GM18498 (cell line): ENCODE measurements around the gene TRABD2A.
A peak's percentile ranks its signal among the peaks of the same experiment; 100 is the strongest.

Experiments used
- ATAC-seq: cut with Tn5 transposase; IDR thresholded peaks from one replicate; pipeline ENCODE4 v1.9.1; 2021; ENCODE audit warnings: mild to moderate bottlenecking, moderate library complexity; ENCODE audit not compliant: unreplicated experiment

TRABD2A gene

DNA sequence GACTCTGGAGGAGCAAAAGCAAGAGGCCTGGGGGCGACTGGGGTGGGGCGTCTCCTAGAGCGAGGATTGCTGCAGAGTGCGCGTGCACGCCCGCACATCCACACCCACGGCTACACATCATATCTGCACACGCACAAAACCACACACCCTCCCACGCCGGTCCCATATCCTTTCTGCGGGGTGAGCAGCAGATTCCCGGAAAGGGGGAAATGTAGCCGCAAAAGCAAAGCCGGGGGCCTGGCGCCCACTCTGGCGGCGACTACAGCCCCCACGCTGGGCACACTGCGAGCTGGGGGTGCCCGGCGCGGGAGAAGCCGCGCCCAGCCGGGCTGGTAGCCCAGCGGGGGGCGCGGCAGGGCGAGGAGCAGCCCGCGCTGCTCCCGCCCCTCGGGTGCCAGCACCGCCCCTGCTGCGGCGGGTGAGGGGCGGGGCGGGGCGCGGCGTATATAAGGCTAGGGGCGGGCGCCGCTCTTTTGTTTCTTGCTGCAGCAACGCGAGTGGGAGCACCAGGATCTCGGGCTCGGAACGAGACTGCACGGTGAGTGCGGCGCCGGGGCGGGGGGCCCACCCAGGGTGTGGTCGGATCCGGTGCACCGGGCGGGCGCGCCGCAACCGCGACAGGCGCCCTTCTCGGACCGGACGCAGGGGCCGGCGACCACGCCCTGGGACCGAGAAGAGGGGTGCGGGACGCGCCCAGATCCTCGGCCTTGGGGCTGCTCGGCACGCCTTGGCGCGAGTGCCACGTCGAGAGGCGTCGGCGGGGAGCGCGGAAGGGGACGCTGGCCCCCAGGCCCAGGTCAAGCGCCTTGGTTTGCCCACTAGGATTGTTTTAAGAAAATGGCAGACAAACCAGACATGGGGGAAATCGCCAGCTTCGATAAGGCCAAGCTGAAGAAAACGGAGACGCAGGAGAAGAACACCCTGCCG, 24.6 kb upstream of the TRABD2A start, which contains the start of gene TMSB10:
Gene TMSB10, plus strand, starts transcription at position 476 of the 927 bp plus-strand sequence.
- peak; percentile 73 for ATAC-seq

DNA sequence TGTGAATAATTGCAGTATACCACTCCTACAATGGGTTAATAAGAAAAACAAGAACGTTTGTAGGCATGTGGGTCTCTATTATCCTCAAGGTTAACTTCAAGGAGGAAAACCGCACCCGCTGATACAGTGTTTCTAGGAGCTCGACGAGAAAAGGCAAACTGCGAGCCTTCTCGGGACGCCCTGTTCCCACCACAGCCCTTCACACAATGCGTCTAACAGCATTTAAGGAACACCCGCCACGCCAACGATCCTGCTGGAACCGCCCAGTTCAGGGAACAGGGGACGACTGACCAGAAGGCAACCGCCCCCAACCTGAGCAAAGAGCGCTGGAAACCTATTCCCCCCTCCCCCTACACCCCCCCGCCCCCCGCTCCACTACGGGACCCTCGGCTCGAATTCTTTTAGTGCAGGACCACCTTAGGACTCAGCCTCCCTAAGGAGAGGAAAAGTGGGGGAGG, 23.9 kb upstream of the TRABD2A start:
- ATAC-seq: no peak

GRCh38 chr2:84904151-84904550, 23.3 kb upstream of the TRABD2A start:
- no peak for ATAC-seq

DNA sequence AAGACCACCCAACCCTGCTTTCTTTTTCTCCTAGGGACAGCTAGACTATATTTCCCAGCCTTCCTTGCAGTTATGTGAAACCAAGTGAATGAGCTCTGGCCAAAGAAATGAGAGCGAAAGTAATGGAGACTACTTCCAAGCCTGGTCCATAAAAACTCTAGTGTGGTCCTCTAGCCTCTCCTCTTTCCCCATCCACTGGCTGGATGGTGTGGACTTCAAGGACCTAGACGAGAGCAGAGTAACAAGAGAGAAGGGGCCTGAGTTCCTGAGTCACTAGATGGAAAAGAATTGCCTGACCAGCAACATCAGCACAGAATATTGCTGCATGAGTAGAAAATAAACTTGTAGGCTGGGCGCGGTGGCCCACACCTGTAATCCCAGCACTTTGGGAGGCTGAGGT, 21.6 kb upstream of the TRABD2A start:
- ATAC-seq: no peak

GRCh38 chr2:84901593-84902120, 20.8 kb upstream of the TRABD2A start:
- no peak for ATAC-seq

GRCh38 chr2:84900971-84901370, 20.1 kb upstream of the TRABD2A start:
- ATAC-seq: no peak

DNA sequence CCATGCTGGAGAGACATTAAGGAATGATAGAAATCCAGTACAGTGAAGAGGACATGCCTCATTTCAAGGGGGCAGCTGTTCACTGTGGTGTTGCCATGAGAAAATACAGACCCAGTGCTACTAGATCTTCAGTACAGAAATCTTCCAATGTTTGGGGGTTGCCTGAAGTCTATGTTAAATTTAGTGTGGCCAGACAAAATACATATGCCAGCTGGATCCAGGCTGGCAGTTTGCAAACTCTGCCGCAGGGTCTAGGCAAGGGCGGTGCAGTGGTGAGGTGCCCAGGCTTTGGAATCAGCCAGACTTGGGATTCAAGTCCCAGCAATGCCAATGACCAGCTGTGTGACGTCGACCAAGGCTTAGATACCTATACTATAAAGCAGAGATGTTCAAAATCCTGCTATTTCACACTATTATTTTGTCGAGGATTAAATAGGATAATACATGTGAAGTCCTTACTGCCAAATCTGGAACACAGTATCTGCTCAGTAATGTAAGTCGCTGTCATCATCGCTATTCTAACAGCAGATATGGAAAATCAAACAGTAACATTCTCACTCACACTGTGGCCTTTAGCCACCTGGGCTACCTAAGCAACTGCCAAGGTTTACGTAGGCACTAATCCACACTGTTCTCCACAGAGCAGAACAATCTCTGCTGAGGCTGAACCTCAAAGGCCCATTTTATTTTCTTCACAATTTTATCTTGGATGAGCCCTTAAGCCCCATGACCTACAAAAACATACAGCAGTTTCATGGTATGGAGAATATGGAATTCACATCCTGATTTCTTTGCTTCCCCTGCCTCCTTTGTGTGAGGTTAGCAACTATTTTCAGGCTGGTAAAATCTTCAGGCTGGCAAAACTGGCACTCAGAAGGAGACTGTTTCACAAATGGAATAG, 18.7 kb upstream of the TRABD2A start:
- ATAC-seq: no peak

- ATAC-seq: no peak
Observed at GRCh38 chr2:84897773-84898172, 16.9 kb upstream of the TRABD2A start.

DNA sequence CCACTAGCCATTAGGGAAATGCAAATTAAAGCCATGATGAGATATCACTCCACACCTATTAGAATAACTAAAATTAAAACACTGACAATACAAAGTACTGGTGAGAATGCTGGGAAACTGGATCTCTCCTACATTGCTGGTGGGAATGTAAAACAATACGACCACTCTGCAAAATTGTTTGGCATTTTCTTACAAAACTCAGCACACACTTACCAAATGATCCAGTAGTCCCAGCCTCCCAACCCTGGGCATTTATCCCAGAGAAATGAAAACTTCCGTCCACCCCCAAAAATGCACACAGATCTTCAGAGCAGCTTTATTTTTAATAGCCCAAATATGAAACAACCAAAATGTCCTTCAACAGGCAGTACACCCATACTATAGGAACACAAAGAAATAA, 15.7 kb upstream of the TRABD2A start:
- no peak for ATAC-seq

DNA sequence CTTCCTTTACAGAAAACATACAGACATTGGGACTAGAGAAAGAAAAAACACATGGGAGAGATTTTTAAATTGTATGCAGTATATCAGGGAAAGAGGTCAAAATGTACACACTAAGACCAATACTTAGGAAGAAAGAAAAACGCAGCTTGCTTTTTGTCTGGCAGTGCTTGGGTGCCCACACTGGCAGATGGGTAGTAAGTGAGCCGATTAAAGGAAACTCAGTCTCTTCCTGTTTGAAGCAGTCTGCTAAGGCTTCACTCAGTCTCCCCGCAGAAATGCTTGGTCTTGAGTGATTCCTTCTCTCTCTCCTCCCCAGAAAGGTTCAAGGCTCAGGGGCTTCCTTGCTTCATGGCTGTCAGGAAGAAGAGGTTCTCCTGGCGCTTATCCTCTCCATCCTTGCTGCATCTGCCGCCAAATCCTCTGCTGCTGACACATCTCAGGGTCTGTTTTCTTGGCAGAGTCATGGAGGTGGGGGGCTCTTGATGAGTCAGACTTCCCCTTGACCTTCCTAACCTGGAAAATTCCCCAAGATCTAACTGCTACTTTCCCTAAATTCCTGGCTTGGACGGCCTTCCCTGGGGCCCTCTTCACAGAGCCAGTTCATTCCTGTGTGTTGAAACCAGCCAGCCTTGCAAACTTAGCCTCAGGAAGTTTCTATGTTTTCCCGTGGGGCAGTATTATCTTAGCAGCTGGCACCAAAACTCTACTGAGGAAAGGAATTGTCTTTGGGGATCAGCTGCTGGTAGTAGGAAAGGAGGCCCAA, 14.1 kb upstream of the TRABD2A start:
- peak; percentile 33 for ATAC-seq

DNA sequence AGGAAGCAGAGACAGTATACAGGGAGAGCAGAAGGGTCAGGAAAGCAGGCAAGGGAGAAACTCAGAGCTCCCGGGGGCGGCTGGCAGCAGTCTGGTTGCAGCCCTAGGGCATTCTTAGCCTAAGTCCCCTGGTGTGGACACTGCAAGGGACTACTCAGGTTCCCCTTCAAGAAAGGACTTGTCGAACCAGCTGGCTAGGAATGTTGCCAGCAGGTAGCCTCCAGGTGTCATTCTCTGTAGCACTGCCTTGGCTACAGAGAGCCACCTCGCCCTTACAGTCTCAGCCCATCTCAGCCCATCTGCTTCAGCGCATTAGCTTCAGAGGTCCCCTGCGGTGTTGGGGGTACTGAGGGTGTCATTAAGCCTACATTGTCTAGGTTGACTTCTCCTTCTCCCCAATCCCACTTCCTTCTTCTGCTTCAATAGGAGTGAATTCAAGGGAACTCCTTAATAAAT, 13.3 kb upstream of the TRABD2A start:
- no peak for ATAC-seq

DNA sequence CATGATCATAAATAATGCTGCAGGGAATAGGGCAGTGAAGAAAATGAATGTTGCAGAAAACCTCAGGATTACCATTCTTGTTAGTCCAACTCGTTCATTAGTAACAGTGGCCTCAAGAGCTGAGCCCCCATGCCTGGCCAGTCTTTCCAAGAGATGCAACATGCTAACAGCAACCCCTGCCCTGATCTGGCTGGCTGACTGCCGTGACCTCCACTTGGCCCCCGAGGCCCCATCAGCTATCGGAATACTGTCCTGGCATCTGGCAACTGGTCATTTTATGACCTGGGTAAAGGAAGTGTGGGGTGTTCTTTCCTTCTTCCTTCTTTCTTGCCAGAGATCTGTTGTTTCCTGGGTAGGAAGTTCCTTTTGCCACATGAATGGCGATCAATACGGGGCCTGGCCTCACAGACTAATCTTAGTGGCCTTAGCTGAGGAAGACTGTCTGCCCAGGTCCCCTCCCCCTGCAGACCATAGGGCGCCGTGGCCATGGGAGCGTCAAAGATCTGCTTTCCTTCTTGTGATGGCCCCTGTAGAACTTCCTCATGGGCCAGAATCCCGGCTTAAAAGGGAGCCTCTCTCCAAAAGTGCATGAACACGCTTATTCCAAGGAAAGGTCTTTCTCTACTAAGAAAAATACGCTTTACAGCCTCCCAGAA, 10.6 kb upstream of the TRABD2A start:
- no peak for ATAC-seq

DNA sequence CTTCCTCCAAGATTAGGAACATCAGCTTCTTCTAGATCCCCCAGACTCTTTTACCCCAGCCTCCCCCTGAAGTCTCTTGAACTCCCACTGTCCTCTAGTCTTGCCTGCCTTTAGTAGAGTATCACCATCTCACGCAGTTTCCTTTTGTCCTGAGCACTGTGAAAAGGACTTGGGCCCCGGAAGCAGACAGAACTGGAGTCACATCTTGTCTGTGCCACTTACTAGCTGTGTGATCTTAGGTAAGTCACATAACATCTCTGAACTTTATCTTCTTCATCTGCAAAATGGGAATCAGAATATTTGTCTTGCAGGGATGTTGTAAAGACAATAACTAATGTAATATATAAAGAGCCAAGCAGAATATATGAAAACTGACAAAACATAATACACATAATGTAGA, 8.4 kb upstream of the TRABD2A start:
- no peak for ATAC-seq

DNA sequence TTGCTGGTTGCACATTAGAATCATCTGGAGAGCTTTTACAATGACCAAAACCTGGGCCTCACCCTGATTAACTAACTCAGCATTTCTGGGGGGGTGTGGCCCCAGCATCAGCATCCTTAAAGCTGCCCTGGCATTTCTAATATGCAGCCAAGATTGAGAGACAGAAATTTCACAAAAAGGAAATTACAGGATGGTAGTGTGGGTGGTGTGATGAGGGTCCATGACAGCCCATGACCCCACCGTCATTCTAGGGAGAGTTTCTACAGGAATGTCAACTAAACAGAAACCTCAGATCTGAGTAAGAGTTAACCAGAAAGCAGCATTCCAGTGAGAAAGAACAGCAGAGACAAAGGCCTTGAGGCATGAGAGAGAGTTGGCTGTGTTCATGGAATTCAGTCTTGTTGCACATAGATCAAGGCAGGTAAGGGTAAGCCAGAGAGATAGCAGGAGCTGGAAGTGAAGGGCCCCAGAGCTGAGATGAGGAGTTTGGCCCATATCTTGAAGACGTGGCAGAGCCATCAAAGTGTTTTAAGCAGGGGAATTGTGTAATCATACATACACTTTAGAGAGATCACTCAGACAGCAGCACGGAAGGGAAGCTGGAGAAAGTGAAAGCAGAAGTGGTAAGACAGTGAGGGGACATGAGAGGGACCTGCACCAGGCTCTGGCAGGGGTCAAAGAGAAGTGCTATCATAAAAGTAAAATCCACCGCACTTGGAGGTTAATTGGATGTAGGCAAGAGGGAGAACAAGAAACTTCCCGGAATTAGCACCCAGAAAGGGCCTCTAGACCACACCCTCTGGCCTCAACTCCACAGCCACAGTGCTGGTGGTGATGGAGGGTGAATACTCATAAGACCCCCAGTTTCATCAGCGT, 7.8 kb upstream of the TRABD2A start:
- ATAC-seq: peak; percentile 94

DNA sequence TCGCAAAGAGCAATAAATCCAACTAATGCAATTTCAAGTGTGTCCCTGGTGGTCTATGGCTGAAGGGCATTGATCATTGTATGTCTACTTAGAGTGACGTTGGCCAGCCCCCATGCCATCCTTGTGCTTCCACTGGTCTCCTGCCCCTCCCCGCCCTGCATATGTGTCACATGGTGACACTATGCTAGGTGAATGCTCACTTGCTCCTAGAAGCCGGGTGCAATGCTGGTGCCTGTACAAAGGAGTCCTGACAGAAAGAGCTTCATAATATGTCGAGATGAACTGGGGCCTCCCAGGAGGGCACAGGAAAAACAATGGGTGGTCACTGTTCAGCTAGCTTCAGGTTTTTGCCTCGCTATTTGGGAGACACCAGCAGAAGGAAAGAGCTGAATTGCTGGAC, 5.9 kb upstream of the TRABD2A start:
- no peak for ATAC-seq

DNA sequence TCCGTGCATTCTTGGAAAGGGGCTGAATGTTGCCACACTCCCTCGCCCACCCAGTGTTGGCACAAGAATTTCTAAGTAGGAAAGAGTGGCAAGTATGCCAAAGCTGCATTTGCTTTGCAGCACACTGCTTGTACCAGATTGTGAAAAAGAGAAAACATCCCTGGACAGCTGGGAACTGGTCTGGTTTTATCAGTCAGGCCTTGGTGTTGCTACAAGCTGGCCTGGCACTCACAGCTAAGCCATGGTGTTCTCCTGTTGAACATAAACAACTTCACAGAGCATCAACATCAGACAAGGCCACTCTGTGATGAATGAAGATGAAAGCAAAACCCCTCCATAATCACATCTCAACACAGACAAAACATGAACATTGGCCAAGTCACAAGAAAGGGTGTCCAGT, 4.2 kb upstream of the TRABD2A start:
- ATAC-seq: no peak

- no peak for ATAC-seq
Observed at GRCh38 chr2:84884449-84884848, 3.6 kb upstream of the TRABD2A start.

DNA sequence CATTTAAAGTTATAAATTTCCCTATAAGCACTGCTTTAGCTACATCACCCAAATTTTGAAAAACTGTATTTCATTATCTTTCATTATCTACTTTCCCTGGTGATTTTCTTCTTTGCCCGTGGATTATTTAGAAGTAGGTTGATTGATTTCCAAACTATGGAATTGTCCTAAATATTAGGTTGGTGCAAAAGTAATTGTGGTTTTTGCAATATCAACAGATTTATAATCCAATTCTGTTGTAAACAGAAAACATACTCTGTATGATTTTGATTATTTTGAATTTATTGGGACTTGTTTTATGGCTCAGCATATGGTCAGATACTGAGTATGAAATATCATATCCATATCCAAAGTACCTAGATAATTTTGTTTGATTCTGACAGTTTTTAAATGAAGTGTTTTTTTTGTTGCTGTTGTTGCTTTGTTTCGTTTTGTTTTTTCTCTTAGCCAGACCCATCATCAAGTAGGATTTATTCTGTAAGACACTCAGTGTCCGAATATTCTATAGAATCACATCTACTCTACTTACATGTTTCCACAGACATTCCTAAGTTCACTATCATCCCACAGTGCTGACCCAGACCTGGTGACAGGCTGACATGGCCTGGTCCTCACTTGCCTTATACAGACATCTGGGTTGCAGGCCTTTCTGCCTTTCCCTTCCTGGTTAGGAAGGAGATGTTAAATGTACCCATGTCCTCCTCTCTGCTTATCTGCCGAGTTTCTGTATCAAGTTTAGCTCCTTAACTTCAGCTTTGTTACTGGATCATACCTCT, 2.1 kb upstream of the TRABD2A start:
- no peak for ATAC-seq
